Kidney (tissue), 14 donors: Measurements from ENCODE around the gene ICOS. TPM values are rescaled to one million over a fixed set of nuclear protein-coding genes. Genes with fewer than 3 reads are reported as not detected.
A peak's percentile ranks its signal among the peaks of the same experiment; 100 is the strongest.

ENCODE experiments used
- DNase-seq, 5 donors: peaks; one replicate each; pipeline ENCODE4 v3.0.0-alpha.2; 2013 to 2020
- FAIRE-seq: peaks from 2 replicates; lab custom pipeline; 2012; peaks lifted over from hg19 to GRCh38; lab: Jason Lieb, UNC
- H3K27ac ChIP-seq, 2 donors: one replicate each; pipeline ENCODE4 v1.7.0; 2013; ENCODE audit warnings: low read depth in 2 of 2, low read length in 2 of 2, inconsistent platforms in 1 of 2
- H3K27me3 ChIP-seq: one replicate; pipeline ENCODE4 v1.7.1; 2013; ENCODE audit warnings: low read length, inconsistent platforms; ENCODE audit not compliant: control insufficient read depth, insufficient read depth
- H3K36me3 ChIP-seq, 3 donors: one replicate each; pipeline versions ENCODE4 v1.7.0 to v1.7.1; 2013; ENCODE audit warnings: low read length in 3 of 3, control low read depth in 1 of 3, inconsistent platforms in 1 of 3; ENCODE audit not compliant: insufficient read depth in 3 of 3, control insufficient read depth in 2 of 3
- H3K4me1 ChIP-seq, 3 donors: one replicate each; pipeline versions ENCODE4 v1.7.0 to v1.7.1; 2013; ENCODE audit warnings: low read length in 3 of 3, inconsistent platforms in 1 of 3, low read depth in 1 of 3; ENCODE audit not compliant: control insufficient read depth in 2 of 3, insufficient read depth in 2 of 3
- H3K4me3 ChIP-seq, 3 donors: one replicate each; pipeline versions ENCODE4 v1.7.0 to v1.8.1; 2013; ENCODE audit warnings: low read length in 3 of 3, control low read depth in 1 of 3, inconsistent platforms in 1 of 3
- H3K9ac ChIP-seq, 3 donors: one replicate each; pipeline versions ENCODE4 v1.7.0 to v1.7.1; 2013; ENCODE audit warnings: low read length in 3 of 3, control low read depth in 1 of 3, inconsistent platforms in 1 of 3
- H3K9me3 ChIP-seq, 3 donors: one replicate each; pipeline versions ENCODE4 v1.7.0 to v1.7.1; 2013; ENCODE audit warnings: low read length in 3 of 3, control low read depth in 1 of 3, inconsistent platforms in 1 of 3; ENCODE audit not compliant: control insufficient read depth in 2 of 3, insufficient read depth in 1 of 3
- intact Hi-C: fragments of 100-400 bp; cut with DNase I; formaldehyde crosslinking; loops from one replicate; pipeline ENCODE4 v1.11.1; 2022
- polyA plus RNA-seq: library from polyadenylated mRNA; stranded (reverse); fragments of 350-450 nt; fragmentation: Illumina TruSeq; extraction: RNeasy Lipid Tissue Mini Kit (QIAGEN cat#74804); gene quantifications from one replicate; pipeline ENCODE4 v1.2.3, GENCODE V29; 2014; ENCODE audit warnings: low read depth, low replicate concordance; ENCODE audit not compliant: insufficient read depth
- total RNA-seq: library from RNA; stranded (reverse); fragmentation: NEBNext Ultra II Directional; extraction: Animal tissue kit (Norgen Biotek cat#: 25700); gene quantifications from one replicate; pipeline ENCODE4 v1.2.1, GENCODE V29; 2021
- TF ChIP-seq, protein P1 (sequence below): IDR thresholded peaks from 3 replicates; pipeline ENCODE4 v1.5.1; 2012; ENCODE audit warnings: mild to moderate bottlenecking, moderate library complexity, borderline replicate concordance; ENCODE audit not compliant: insufficient read depth; ENCODE audit errors: extremely low read depth
- donor health status: control.
- donor health status: control.
- donor health status: control.
- donor health status: control.
- donor health status: control.
- donor health status: DM: yes; HTN: yes; CAD: no.
- donor health status: Normal renal cell carcinoma (clear cell type).

ICOS gene
- total and polyA plus RNA-seq, 2 donors from 2014 or later = 0.85 TPM; not detected in 1

DNA sequence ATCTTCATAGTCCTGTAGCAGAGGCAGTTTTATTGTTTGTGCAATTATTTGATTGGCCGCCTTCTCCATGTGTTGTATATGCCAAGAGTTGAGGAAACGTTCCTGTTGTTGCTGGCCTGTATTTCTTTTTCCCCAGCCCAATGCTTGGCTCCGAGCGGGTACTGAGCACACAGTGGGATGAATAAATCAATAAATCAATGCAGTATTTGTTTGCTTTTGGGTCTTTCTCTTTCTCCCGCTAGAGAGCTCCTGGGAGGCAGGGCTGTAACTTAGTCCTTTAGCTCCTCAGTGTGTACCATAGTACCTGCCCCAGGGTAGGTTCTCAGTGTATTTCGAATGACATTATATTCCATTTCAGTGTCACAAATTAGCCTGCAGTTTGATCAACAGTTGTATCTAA, 71.8 kb downstream of the ICOS start:
- Histone ChIP-seq H3K9me3 (no peaks in the 10 kb centered on the region), H3K36me3 (no peaks in the 10 kb centered on the region), H3K4me1 (no peaks in the 10 kb centered on the region), H3K9ac (no peak overlapping the region), H3K27ac (no peak overlapping the region), H3K4me3 (no peak overlapping the region), H3K27me3 (no peaks in the 10 kb centered on the region)
- TF ChIP-seq, protein P1, sequence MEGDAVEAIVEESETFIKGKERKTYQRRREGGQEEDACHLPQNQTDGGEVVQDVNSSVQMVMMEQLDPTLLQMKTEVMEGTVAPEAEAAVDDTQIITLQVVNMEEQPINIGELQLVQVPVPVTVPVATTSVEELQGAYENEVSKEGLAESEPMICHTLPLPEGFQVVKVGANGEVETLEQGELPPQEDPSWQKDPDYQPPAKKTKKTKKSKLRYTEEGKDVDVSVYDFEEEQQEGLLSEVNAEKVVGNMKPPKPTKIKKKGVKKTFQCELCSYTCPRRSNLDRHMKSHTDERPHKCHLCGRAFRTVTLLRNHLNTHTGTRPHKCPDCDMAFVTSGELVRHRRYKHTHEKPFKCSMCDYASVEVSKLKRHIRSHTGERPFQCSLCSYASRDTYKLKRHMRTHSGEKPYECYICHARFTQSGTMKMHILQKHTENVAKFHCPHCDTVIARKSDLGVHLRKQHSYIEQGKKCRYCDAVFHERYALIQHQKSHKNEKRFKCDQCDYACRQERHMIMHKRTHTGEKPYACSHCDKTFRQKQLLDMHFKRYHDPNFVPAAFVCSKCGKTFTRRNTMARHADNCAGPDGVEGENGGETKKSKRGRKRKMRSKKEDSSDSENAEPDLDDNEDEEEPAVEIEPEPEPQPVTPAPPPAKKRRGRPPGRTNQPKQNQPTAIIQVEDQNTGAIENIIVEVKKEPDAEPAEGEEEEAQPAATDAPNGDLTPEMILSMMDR = no peak
- DNase-seq (no peak), FAIRE-seq (no peak)
- intact Hi-C loops = no loop called here

DNA sequence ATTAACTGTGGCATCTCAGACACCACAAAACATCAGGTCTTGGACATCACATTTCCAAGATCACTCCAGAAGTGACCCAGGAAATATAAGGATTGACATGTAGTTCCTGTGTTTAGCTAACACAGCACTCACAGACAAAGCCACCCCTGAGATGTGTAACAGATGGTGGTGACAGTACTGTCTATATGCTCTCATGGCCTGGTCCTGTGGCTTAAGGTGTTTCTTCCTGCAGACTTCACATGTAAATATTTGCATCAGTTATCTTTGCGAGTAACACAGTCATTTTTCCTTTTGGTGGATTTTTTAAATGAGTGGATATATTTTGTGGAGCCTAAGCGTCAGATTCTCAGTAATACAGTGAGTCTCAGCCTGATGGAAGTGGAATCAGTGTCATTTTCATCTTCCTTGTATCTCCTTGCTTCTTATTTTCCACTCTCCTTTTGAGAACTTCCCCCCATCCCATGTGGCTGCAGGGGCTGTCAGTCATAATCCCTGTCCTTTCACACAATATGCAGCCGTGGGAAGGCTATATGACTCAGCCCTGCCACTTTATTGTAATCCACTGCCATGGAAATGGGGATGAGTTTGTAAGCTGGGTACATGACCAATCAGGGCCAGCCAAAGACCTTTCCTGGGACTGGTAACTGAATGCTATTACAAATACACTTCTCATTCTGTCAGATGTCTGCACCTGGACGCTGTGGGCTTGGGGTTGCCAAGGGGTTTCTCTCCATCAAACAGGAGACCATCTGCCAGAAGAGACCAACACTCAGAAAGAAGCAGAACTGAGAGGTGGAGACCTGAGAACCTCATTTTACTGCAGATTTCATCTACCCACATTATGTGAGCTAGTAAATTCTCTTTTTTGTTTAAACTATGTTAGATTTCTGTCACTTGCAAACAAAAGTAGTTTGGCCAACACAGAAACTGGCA, 74.3 kb downstream of the ICOS start:
- intact Hi-C loops = no loop called here
- no peak overlapping the region for H3K4me3 ChIP-seq
- no peaks in the 10 kb centered on the region for H3K27me3 ChIP-seq
- H3K9ac ChIP-seq = no peak overlapping the region
- H3K9me3 ChIP-seq = no peaks in the 10 kb centered on the region
- FAIRE-seq (no peak), DNase-seq (peak in 2 of 5 donors; percentile 39 to 46)
- no peak overlapping the region for H3K27ac ChIP-seq
- TF ChIP-seq, protein P1 = no peak
- H3K4me1 ChIP-seq = no peaks in the 10 kb centered on the region
- no peaks in the 10 kb centered on the region for H3K36me3 ChIP-seq

Other genes with a start within 250 kb of the ICOS start
- 4.7 TPM for gene CD28, start 230.1 kb upstream of the ICOS start, total RNA-seq
- 0.37 TPM for gene CD28, start 230.1 kb upstream of the ICOS start, polyA plus RNA-seq
- 2.0 TPM for gene CTLA4, start 69.0 kb upstream of the ICOS start, total RNA-seq
- 0.22 TPM for gene CTLA4, start 69.0 kb upstream of the ICOS start, polyA plus RNA-seq